AG04449 (cell line): Measurements from ENCODE around the gene FHIT.

Source experiments
- CTCF ChIA-PET: fragments of 350-600 bp; formaldehyde crosslinking; extraction: SDS; loops from one replicate; lab custom pipeline; 2021; ENCODE audit warnings: antibody characterized with exemption; lab: Yijun Ruan, JAX
- POLR2A ChIA-PET: fragments of 400-600, 350-600 bp; formaldehyde crosslinking; extraction: SDS; loops from one replicate; lab custom pipeline; 2020; ENCODE audit warnings: antibody characterized with exemption, inconsistent platforms; lab: Yijun Ruan, JAX
- DNase-seq: peaks from one replicate; pipeline ENCODE4 v3.0.0-alpha.2; 2010; ENCODE audit warnings: low read depth, low spot score
- H3K4me3 ChIP-seq: 2 replicates; pipeline ENCODE4 v1.5.1; 2011; ENCODE audit warnings: low read depth, mild to moderate bottlenecking, control low read depth, low read length
- CTCF ChIP-seq: IDR thresholded peaks from one replicate; pipeline ENCODE4 v1.5.1; 2011; ENCODE audit warnings: mild to moderate bottlenecking, moderate library complexity, low read length, control low read depth, inconsistent platforms; ENCODE audit not compliant: insufficient read depth; ENCODE audit errors: missing control alignments

Gene FHIT

GRCh38 chr3:59771768-59772181 is 1479.5 kb downstream of the FHIT start:
- ChIA-PET POLR2A (interaction anchor here (1.2 kb wide), 1 partner anchor 46 kb away, joined by 7 read pairs; no protein-coding TSS in a partner anchor), CTCF (interaction anchor here (0.9 to 2.3 kb wide), 7 partner anchors 8 to 785 kb away, joined by 3 to 10 read pairs (median 4); no protein-coding TSS in a partner anchor)
- peak; percentile 91 for DNase-seq
- no peak for TF ChIP-seq CTCF
- no peak overlapping the region for H3K4me3 ChIP-seq

GRCh38 chr3:59769127-59769750 is 1482.0 kb downstream of the FHIT start:
- no peak for TF ChIP-seq CTCF
- H3K4me3 ChIP-seq: no peak overlapping the region
- ChIA-PET CTCF (interaction anchor here (0.9 kb wide), 1 partner anchor 84 kb away, joined by 3 read pairs; no protein-coding TSS in a partner anchor), POLR2A (no interaction called here)
- no peak for DNase-seq

- DNase-seq: peak; percentile 75
- ChIA-PET POLR2A (interaction anchor here (0.6 kb wide), 2 partner anchors 31 to 52 kb away, joined by 3 read pairs; no protein-coding TSS in a partner anchor), CTCF (interaction anchor here (0.8 to 1.5 kb wide), 4 partner anchors 11 to 89 kb away, joined by 3 to 4 read pairs (median 3); no protein-coding TSS in a partner anchor)
- TF ChIP-seq CTCF: no peak
- H3K4me3 ChIP-seq: no peak overlapping the region
Observed at GRCh38 chr3:59766200-59766872, 1484.9 kb downstream of the FHIT start.

- CTCF ChIA-PET: interaction anchor here (1.4 kb wide), 1 partner anchor 8 kb away, joined by 3 read pairs; no protein-coding TSS in a partner anchor
- H3K4me3 ChIP-seq: no peak overlapping the region
- no peak for TF ChIP-seq CTCF
- DNase-seq: no peak
- POLR2A ChIA-PET: no interaction called here
Observed at GRCh38 chr3:59764171-59764570, 1487.1 kb downstream of the FHIT start.

- POLR2A ChIA-PET: no interaction called here
- TF ChIP-seq CTCF: no peak
- CTCF ChIA-PET: interaction anchor here (1.4 kb wide), 1 partner anchor 10 kb away, joined by 3 read pairs; no protein-coding TSS in a partner anchor
- no peak for DNase-seq
- H3K4me3 ChIP-seq: no peak overlapping the region
Observed at GRCh38 chr3:59762941-59763340, 1488.3 kb downstream of the FHIT start.
